A549 (cell line): ENCODE results near the gene PHF21A. TPM values are rescaled to one million over a fixed set of nuclear protein-coding genes. Genes with fewer than 3 reads are reported as not detected.
A peak's percentile ranks its signal among the peaks of the same experiment; 100 is the strongest.

ENCODE experiments used
- ATAC-seq, 2 experiments: fragments of 200-7000 bp in 1 of 2; fragments of >200 bp in 1 of 2; cut with Nextera tagmentation in 1 of 2; cut with Tn5 transposase in 1 of 2; 3 replicates each; pipeline versions ENCODE4 v1.8.0 to v1.9.1; 2018 to 2020; ENCODE audit warnings: mild to moderate bottlenecking in 1 of 2, moderate library complexity in 1 of 2
- CTCF ChIA-PET: fragments of 300-600 bp; sonication (Branson Sonifier 250); formaldehyde crosslinking; extraction: SDS; loops from one replicate; lab custom pipeline; 2021; ENCODE audit warnings: antibody characterized with exemption, inconsistent platforms; lab: Yijun Ruan, JAX
- POLR2A ChIA-PET: fragments of 350-600 bp; formaldehyde crosslinking; extraction: SDS; loops from one replicate; lab custom pipeline; 2021; ENCODE audit warnings: antibody characterized with exemption, inconsistent platforms; lab: Yijun Ruan, JAX
- DNase-seq, 2 experiments: peaks; one replicate each; pipeline versions ENCODE4 v3.0.0 to v3.0.0-alpha.2; 2011 to 2016; ENCODE audit warnings: low read depth in 1 of 2, low spot score in 1 of 2
- FAIRE-seq: peaks from 2 replicates; lab custom pipeline; 2011; peaks lifted over from hg19 to GRCh38; lab: Jason Lieb, UNC
- H3K27ac ChIP-seq, 2 experiments: fragments of >200 bp; sonication (Bioruptor Twin); formaldehyde crosslinking; 3 replicates each; pipeline ENCODE4 v1.5.1; 2016 to 2017
- H3K4me1 ChIP-seq: fragments of >200 bp; sonication (Bioruptor Twin); formaldehyde crosslinking; 3 replicates; pipeline ENCODE4 v1.6.1; 2016
- H3K4me2 ChIP-seq: fragments of >200 bp; sonication (Bioruptor Twin); formaldehyde crosslinking; 3 replicates; pipeline ENCODE4 v1.6.1; 2016
- H3K4me3 ChIP-seq: fragments of >200 bp; sonication (Bioruptor Twin); formaldehyde crosslinking; 3 replicates; pipeline ENCODE4 v1.5.1; 2016
- H3K9me3 ChIP-seq: fragments of >200 bp; sonication (Bioruptor Twin); formaldehyde crosslinking; 3 replicates; pipeline ENCODE4 v1.6.1; 2016
- CBX2 ChIP-seq: fragments of 200-600 bp; sonication (generic); IDR thresholded peaks from 2 replicates; pipeline ENCODE4 v1.6.1; 2016; ENCODE audit warnings: low read depth, mild to moderate bottlenecking, borderline replicate concordance
- CEBPB ChIP-seq, 2 experiments: fragments of >200 bp in 1 of 2; sonication (Bioruptor Twin) in 1 of 2; formaldehyde crosslinking in 1 of 2; IDR thresholded peaks; 2 replicates each; pipeline ENCODE4 v1.6.1; 2012 to 2016
- CHD2 ChIP-seq: fragments of 150-350 bp; IDR thresholded peaks from 2 replicates; pipeline ENCODE4 v1.6.1; 2014; ENCODE audit warnings: low read length; ENCODE audit not compliant: partially characterized antibody
- EHF ChIP-seq: fragments of 250-450 bp; sonication (Bioruptor Pico); IDR thresholded peaks from 2 replicates; pipeline ENCODE4 v1.5.0; 2020; ENCODE audit warnings: mild to moderate bottlenecking
- EP300 ChIP-seq, 2 experiments: fragments of >200 bp; sonication (Bioruptor Twin); formaldehyde crosslinking; IDR thresholded peaks; 2 replicates in 1 of 2; 3 replicates in 1 of 2; pipeline ENCODE4 v1.6.1; 2016 to 2017
- ESRRA ChIP-seq: fragments of 150-350 bp; IDR thresholded peaks from 2 replicates; pipeline ENCODE4 v1.6.1; 2014; ENCODE audit warnings: mild to moderate bottlenecking, low read length, borderline replicate concordance
- HES2 ChIP-seq: fragments of >200 bp; sonication (Bioruptor Twin); formaldehyde crosslinking; IDR thresholded peaks from 2 replicates; pipeline ENCODE4 v1.6.1; 2016
- HMGXB4 ChIP-seq: fragments of 250-450 bp; sonication (Bioruptor Pico); IDR thresholded peaks from 2 replicates; pipeline ENCODE4 v1.5.0; 2021; ENCODE audit warnings: mild to moderate bottlenecking, moderate library complexity, borderline replicate concordance
- HOXA7 ChIP-seq: fragments of 250-450 bp; sonication (Bioruptor Pico); IDR thresholded peaks from 2 replicates; pipeline ENCODE4 v1.5.0; 2020; ENCODE audit warnings: mild to moderate bottlenecking, moderate library complexity
- HOXB5 ChIP-seq: fragments of 250-450 bp; sonication (Bioruptor Pico); IDR thresholded peaks from 2 replicates; pipeline ENCODE4 v1.5.0; 2020; ENCODE audit warnings: mild to moderate bottlenecking, moderate library complexity
- MAFK ChIP-seq: fragments of 450-650 bp; IDR thresholded peaks from 2 replicates; pipeline ENCODE4 v1.6.1; 2014; ENCODE audit not compliant: partially characterized antibody
- MAZ ChIP-seq: fragments of 150-350 bp; IDR thresholded peaks from 2 replicates; pipeline ENCODE4 v1.6.1; 2014; ENCODE audit warnings: antibody characterized with exemption, low read depth, low read length, borderline replicate concordance
- NFE2L2 ChIP-seq: fragments of 150-350 bp; conservative IDR thresholded peaks from 2 replicates; pipeline ENCODE4 v1.6.1; 2014; ENCODE audit warnings: low read length
- PHF8 ChIP-seq: fragments of 200-600 bp; sonication (generic); IDR thresholded peaks from 2 replicates; pipeline ENCODE4 v1.6.1; 2016; ENCODE audit warnings: low read depth, mild to moderate bottlenecking, antibody characterized with exemption, moderate library complexity, borderline replicate concordance
- RCOR1 ChIP-seq: fragments of 150-350 bp; IDR thresholded peaks from 2 replicates; pipeline ENCODE4 v1.6.1; 2014; ENCODE audit warnings: antibody characterized with exemption, low read length, low read depth
- SMC3 ChIP-seq: fragments of >200 bp; sonication (Bioruptor Twin); formaldehyde crosslinking; IDR thresholded peaks from 3 replicates; pipeline ENCODE4 v1.6.1; 2018; ENCODE audit warnings: inconsistent platforms
- SREBF2 ChIP-seq: fragments of 450-650 bp; IDR thresholded peaks from 2 replicates; pipeline ENCODE4 v1.6.1; 2014; ENCODE audit warnings: mild to moderate bottlenecking, moderate library complexity
- TP53 ChIP-seq: fragments of 250-450 bp; sonication (Bioruptor Pico); IDR thresholded peaks from 2 replicates; pipeline ENCODE4 v1.5.0; 2021; ENCODE audit warnings: mild to moderate bottlenecking, moderate library complexity
- ZFP36 ChIP-seq: fragments of 450-650 bp; IDR thresholded peaks from 2 replicates; pipeline ENCODE4 v1.6.1; 2014; ENCODE audit warnings: borderline replicate concordance; ENCODE audit not compliant: partially characterized antibody
- ZNF302 ChIP-seq: fragments of 250-450 bp; sonication (Bioruptor Pico); IDR thresholded peaks from 2 replicates; pipeline ENCODE4 v1.9.0; 2021; ENCODE audit warnings: inconsistent platforms, mild to moderate bottlenecking, moderate library complexity
- WGBS: methylation state at CpG from one replicate; pipeline ENCODE4 v1.1.6; 2017; ENCODE audit errors: missing lambda C conversion rate; 5-methylcytosine and 5-hydroxymethylcytosine counted together
- polyA plus RNA-seq, 4 experiments: library from polyadenylated mRNA; depleted of rRNA in 3 of 4; stranded (reverse); fragments of >200 nt; fragmentation: RNase III in 1 of 4; extraction: RNeasy Plus Mini Kit Qiagen cat#74134 plus additional on column Dnase treatment in 1 of 4; gene quantifications; 2 replicates in 3 of 4; 3 replicates in 1 of 4; pipeline ENCODE4 v1.2.3, GENCODE V29; 2011 to 2017

PHF21A gene
- polyA plus RNA-seq, 2 of the 4 experiments (the other 2 are of a cell fraction) = 20.0 to 31.9 TPM

GRCh38 chr11:46114378-46114777 is 6.9 kb downstream of the PHF21A start:
- ChIA-PET CTCF (interaction anchor here (0.6 to 0.9 kb wide), 2 partner anchors 13 to 150 kb away, joined by 3 read pairs; no protein-coding TSS in a partner anchor), POLR2A (interaction anchor here (0.7 kb wide), 1 partner anchor 11 kb away, joined by 3 read pairs; no protein-coding TSS in a partner anchor)
- ATAC-seq (no peak), FAIRE-seq (no peak), DNase-seq (no peak)
- H3K9me3 ChIP-seq = no peaks in the 10 kb centered on the region
- 94% methylated on average over 4 of the region's 4 CpGs for whole genome bisulfite sequencing
- H3K4me3 ChIP-seq = no peak overlapping the region
- no peak overlapping the region for H3K27ac ChIP-seq
- H3K4me2 ChIP-seq = no peak overlapping the region
- H3K4me1 ChIP-seq = peaks cover 27% of the 10 kb centered on the region
- TF ChIP-seq TP53 = no peak

DNA sequence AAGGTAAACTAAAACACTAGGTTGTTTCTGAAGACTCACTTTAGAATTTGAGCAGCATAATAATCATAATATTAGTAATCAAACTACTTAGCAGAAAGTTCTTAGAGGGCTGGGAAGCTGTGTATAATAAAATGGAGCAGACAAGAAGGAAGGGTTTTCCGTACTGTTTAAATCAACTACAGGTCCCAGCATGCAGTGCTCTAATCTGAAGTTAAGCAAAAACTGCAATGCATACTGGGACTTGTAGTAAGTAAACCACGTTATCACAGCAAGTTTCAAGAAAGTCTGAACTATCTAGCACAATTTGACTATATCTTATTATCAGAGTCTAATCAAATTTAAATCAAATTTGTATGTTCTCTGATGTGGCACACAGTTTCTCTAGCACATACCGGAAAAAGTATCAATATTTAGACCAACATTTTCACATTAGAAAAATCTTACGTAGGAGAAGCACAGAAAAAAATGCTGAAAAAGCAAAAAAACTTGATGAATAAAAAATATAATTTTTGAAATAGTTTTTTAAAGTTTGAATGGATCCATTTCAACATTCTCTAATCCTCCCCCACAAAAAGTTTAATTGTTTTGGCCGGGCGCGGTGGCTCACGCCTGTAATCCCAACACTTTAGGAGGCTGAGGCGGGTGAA is 8.2 kb downstream of the PHF21A start:
- FAIRE-seq (no peak), ATAC-seq (peak; percentile 99 to 100), DNase-seq (peak; percentile 74 to 83)
- H3K4me3 ChIP-seq = no peak overlapping the region
- H3K9me3 ChIP-seq = no peaks in the 10 kb centered on the region
- peaks cover 19% of the 10 kb centered on the region for H3K4me1 ChIP-seq
- peak overlapping the region; percentile 35 for H3K4me2 ChIP-seq
- ChIA-PET CTCF (no interaction called here), POLR2A (no interaction called here)
- peak; percentile 93 for TF ChIP-seq MAFK
- TF ChIP-seq EP300 (IDR thresholded peaks at IDR 0.05) = no peak
- TF ChIP-seq CEBPB (IDR thresholded peaks at IDR 0.05) = peak in 1 of 2 experiments; percentile 58; a peak in 2 of 4 replicates
- no peak for TF ChIP-seq HES2
- no peak overlapping the region for H3K27ac ChIP-seq
- WGBS = 72% methylated on average over 9 of the region's 9 CpGs

DNA sequence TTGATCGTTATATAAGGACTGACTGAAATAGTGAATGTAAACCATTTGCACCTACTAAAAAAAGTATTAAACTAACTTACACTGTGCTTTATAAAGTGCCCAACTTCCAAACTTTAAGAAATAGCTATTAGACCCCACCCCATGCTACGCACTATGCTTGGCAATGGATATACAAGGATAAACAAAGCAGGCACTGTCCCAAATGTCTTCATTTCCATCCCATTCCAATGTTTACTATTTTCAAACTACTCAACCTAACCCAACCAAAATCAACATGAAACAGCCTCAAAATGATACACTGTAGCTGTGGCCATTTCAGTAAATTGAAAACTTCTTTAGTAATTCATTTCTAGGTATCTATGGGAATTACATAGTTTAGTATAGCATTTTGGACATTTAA is 12.5 kb downstream of the PHF21A start:
- Histone ChIP-seq H3K4me1 (peaks cover 11% of the 10 kb centered on the region; the same call in 1 of the 3 replicates), H3K27ac (no peak overlapping the region), H3K4me2 (no peak overlapping the region), H3K9me3 (no peaks in the 10 kb centered on the region), H3K4me3 (no peak overlapping the region)
- CTCF ChIA-PET = no interaction called here
- TF ChIP-seq ZFP36 = no peak
- no peak for TF ChIP-seq ZNF302 (CRISPR knock-in tag)
- TF ChIP-seq SREBF2 = no peak
- no peak for TF ChIP-seq CBX2
- no peak for TF ChIP-seq PHF8
- TF ChIP-seq HOXA7 (CRISPR knock-in tag) = no peak
- TF ChIP-seq MAZ = no peak
- TF ChIP-seq EHF (CRISPR knock-in tag) = no peak
- TF ChIP-seq HES2 = no peak
- TF ChIP-seq RCOR1 = no peak
- TF ChIP-seq SMC3 = no peak
- TF ChIP-seq ESRRA = no peak
- no peak for TF ChIP-seq HOXB5 (CRISPR knock-in tag)
- TF ChIP-seq HMGXB4 = no peak
- no peak for TF ChIP-seq CHD2
- no peak for TF ChIP-seq NFE2L2
- DNase-seq = no peak
- FAIRE-seq = no peak
- WGBS = 95% methylated on average over 2 of the region's 2 CpGs
- POLR2A ChIA-PET = no interaction called here
- no peak for ATAC-seq
